CMK (cell line): ENCODE data around the gene CPNE2.

Experiments
- DNase-seq: peaks from one replicate; pipeline ENCODE4 v3.0.0-alpha.2; 2010; ENCODE audit warnings: low read depth

CPNE2 gene

DNA sequence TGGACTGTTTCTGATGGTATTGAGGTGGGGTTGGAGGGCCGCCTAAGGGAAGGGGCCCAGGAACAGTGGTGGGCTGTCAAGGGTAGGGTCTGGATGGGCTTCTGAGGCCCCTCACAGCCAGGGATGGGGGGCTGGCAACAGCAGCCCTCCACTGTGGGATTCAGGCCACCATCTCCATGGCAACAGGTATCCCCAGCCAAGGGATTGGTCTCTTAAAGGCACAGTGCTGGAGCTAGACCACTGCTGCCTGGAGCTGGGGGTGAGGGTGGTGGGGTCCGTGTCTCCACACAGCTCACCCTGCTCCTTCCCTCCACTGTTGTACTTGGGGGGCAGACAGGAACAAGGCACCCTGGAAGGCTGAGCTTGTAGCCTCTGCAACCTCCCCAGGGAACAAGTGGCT, 51.6 kb downstream of the CPNE2 start:
- no peak for DNase-seq

DNA sequence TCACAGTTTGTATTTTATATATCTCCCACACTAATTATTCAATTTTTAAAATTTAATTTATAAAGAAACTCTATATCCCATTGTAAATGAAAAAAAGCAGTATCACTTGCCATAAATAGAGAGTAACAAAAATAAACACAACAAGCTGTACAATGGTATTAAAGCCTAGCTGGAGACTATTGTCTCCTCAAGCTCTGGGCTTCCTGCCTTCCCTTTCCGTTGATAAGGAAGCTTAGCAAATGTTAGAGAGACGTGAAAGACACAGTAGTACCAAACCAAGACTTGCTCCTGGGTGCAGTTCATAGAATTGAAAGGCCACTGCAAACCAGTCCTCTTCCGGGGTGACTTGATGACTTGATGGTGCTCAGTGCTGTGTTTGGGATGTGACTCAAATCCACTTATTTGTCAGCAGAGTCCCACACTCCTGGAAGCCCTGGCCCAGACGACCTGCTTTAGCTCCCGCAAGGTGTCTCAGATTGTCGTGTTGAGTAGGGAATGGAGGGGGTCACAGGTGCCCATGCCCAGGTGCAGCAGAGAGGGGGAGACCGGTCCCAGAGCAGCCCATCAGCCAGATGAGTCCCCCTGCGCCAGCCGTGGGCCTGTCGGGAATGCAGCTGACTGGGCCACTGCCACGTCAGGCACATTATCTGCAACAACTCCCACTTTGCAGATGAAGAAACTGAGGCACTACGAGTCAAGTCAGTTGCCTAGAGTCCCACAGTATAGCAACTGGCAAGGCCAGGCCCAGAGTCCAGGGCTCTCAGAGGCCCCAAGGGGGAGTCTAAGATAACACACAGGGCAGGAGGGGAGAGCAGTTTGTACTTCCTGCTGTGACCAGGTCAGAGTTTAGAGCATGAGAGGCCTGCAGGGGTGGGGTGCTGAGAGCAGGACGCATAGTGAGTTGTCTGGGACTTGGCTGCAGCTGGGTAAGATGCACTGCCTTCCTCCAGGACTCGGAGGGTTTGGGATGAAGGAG, 53.0 kb downstream of the CPNE2 start:
- DNase-seq, result peak; percentile 58

DNA sequence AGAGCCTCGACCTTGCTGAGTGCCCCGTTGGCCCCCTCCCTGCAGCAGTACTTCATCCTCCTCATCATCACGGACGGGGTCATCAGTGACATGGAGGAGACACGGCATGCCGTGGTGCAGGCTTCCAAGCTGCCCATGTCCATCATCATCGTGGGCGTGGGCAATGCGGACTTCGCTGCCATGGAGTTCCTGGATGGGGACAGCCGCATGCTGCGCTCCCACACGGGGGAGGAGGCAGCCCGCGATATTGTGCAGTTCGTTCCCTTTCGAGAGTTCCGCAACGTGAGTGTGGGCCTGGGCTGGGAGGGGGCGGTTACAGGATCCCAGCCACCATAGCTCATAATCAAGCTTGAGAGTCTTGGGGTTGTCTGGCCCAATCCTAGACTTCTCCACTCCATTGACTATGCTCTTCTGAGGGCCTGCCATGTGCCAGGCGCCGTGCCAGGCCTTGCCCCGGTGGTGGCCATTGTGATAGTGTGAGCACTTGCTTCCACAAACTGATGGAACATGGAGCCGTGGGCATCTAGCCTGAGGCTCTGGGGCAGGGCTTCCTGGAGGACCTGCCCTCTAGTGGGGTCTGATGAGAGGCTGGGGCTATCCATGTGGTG, 53.8 kb downstream of the CPNE2 start:
- DNase-seq, result no peak

DNA sequence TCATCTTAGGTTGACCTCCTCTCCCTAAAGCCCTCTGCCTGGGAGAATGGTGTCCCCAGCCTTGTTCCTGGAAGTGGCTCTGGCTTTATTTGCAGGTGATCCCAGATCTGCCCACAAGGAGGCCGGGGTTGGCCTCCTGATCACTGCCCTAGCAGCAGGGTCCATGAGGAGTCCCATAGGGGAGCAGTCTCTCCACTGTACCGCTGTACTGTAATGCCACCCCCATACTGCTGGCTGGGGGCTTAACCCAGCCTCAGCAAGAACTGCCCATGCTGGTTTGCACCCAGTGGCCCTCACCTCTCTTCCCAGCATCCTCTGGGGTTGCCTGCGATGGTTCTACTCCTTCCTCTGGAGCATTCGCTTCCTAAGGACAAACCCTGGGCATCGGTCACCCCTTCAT, 54.4 kb downstream of the CPNE2 start:
- DNase-seq, result no peak

DNA sequence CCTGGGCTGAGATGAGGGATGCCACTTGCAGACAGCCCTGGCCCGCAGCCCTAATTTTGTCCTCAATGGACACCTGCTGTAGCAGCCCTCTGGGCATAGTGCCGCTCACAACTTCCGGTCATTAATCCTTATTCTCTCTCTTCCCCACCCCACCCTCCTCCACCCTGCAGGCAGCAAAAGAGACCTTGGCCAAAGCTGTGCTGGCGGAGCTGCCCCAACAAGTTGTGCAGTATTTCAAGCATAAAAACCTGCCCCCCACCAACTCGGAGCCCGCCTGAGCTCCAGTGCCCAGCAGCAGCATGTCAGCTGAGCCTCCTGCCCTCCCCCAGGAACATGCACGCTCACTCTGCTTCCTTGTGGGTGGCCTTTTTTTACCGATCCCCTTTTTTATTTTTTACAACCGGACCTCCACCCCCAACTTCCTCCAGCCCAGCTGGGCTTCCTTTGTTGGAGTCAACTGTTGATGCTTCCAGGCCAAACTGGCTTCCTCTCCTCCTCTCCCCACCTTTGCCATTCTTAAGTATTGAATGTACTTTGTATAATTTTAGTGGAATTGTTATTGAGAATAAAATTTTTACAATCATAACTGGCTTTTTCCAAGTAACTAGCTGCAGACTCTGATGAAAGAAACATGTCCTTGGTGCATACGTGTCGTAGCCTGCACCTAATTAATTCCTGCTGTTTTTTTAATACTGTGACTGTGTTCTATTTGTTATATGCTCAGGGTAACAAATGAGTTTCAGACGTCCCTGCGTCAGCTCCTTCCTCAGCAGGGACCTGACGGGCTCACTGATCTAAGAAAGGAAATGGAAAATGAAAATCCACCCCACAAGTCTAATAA, 55.2 kb downstream of the CPNE2 start:
- no peak for DNase-seq

DNA sequence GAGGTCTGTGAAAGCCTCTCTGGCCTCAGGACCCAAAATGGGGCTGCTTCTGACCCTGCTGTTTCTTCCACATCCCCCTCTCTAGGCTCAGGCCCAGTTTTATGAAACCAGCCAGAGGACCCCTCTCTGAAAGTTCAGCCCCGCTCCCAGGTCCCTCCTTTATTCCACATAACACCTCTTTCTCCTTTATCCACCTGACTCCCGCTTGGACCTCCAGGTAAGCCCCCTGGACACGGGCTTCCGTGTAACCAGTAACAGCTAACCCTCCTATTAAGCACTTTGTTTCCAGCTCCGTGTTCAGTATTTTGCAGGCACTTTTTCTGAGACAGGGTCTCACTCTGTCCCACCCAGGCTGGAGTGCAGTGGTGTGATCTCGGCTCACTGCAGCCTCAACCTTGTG, 56.1 kb downstream of the CPNE2 start:
- DNase-seq, result no peak

DNA sequence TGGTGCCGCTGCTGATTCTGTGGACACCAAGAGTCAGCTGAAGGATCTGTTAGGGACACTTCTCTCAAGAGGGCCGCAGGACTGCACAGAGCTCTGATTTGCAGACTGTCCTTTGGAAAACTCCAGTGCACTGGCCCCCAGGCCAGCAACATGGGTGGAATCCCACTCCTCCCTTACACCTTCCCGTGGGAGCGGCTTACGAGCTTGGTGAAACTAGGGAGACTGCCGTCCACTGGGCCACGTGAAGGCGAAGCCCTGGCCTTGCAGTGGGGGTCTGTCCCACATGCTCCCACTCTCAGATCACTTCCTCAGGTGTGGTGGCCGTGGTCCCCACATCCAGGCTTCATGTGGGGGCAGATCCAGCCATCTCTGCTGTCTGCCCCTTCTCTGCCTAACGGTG, 57.0 kb downstream of the CPNE2 start:
- DNase-seq, result no peak

DNA sequence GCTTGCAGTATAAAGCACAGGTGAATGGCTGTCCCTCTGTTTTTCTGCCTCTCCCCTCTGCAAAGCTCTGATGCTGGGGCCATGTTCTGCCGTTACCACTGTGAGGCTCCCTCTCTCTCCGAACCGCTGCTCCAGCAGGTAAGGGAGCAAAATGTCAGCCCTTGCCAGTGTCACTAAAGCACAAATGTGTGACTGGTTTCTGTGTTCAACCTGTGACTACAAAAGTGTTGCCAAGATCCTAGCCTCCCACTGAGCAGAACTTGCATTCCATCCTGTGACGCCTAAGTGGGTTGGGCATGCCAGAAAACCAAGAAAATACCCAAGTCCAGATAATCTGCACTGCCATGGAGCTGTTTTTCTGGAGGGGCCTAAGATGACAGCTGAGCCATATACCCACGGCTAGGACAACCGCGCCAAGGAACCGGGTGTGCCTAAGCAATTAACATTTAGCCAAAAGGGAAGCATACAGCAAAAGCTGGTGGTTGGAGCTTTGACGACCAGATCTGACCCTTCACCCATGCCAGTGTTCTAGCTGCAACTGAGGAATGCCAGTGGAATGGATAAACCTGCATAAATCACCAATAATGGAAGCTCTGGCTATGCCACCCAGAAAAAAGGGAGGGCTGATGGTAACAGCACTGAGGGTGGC, 58.4 kb downstream of the CPNE2 start:
- no peak for DNase-seq

DNA sequence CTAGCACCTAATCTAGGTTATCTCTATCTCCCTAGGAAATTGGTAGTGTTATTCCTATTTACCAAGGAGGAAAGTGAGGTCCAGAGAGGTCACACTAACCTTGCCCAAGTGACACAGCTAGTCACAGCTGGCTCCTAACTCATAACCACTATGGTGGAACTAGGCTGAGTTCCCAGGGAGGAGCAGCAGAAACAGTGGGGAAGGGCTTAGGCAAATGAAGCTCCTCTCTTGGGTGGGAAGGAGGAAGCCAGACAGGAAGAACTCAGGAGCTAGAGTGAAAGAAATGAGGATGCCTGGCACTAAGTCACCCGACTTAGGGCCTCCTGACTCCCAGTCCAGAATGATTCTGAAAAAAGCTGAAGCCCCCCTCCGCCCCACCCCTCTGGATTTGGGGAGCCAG, 59.0 kb downstream of the CPNE2 start:
- no peak for DNase-seq

DNA sequence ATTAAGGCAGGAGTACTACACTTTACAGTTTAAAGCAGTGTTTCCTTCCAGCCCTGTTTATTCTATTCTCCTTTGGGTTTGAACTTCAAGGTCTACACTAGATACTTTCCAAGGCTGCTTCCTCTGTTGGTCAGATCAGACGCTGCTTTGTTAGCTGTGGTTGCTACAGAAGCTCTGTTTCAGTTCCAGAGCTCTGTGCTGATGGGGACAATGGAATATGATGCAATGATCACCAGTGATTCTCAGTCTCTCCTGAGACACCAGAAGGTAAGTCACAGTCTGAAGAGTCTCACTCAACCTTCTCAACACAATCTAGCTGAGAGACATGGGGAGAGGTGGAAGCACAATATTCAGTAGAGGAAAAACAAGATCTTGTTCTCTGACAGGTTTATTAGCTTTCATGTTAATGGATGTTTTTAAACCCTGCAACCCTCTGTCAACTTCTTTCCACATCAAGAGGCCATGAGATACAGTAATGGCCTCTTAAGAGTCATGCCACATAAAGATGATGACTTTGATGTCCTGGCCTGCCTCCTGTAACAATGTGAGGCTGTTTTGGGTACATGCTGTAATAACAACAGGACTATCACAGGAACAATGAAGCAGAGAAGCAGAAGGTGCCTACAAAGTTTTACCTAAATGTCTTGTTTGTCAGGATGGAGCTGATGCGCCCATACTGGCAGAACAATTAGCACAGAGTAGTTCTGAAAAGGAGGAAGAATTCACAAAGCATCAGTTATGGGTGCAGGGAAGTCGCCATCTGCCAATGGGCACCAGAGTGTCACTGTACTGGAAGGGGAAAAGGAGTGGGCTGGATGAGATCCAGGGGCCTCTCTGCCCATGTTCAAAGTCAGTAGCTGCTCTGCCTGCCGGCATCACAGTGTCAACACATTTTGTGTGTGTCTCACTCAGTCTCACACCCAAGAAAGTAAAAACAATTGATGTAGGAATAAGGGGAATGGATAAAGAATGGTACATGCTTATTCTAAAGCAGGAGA, 60.0 kb downstream of the CPNE2 start:
- no peak for DNase-seq

DNA sequence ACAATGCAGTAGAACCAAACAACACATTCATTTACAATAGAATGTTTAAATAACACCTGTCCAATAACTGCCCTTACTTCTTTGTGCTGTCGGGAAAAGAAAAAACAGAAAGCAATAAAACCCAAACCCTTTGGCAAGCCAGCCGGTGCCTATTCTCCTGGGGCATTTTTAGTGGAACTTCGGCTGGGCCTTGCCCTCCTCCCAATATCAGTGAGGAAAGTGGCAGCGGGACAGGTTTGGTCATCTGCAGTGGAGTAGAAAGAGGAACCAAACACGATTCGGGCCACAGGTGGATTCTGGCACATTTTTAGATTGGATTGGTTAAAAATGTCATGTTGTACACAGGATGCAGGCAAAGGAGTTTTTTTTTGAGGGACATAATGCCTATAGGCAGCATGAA, 61.5 kb downstream of the CPNE2 start:
- no peak for DNase-seq

DNA sequence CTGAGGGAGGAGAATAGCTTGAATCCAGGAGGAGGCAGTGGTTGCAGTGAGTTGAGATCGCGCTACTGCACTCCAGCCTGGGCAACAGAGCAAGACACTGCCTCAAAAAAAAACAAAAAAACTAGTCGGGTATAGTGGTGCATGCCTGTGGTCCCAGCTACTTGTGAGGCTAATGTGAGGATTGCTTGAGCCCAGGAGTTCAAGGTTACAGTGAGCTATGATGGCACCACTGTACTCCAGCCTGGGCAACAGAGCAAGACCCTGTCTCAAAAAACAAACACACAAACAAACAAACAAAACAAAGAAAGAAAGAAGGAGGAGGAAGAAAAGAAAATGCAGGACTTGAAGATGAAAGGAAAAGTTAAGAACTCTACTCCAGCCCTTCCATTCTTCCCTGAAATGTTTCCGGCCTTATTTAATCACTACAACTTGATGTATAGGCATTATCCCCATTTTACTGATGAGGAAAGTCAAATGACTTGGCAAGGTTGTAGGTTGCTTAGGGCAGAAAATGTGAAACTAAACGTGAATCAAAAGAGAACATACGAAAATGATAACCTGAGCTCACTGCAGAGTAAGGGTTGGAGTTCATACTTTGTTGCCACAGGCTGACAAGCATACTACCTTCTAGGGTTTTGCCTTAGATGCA, 63.4 kb downstream of the CPNE2 start:
- no peak for DNase-seq

DNA sequence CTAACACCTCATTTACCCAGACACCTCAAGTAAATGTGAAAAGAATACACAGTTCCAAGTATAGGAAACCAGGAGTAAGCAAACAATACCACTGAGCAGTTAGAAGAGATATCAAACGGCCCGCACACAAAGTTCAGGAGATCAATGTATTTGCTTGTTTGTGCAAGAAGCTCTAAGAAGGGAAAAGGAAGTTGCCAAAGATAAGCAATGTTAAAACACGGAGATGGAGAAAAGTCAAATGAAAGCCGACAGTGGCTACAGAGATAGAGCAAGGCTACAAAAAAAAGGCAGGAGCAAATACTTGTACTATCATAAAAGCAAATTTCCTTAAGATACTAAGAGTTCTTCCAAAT, 63.9 kb downstream of the CPNE2 start:
- no peak for DNase-seq

DNA sequence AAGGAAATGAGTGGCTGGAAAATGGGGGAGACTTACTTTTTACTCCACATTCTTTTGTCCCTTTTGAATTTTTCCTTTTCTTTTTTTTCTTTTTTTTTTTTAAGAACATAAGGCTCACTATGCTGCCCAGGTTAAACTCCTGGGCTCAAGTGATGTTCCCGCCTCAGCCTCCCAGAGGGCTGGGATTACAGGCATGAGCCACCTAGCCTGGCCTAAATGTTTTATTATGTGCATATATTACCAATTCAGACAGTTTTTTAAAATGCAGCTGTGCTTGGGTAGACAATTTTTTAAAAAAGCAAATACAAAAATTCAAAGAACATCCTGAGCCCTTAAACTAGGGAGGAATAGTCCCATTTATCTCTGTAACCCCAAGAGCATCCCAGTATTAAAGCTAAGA, 65.2 kb downstream of the CPNE2 start:
- no peak for DNase-seq

DNA sequence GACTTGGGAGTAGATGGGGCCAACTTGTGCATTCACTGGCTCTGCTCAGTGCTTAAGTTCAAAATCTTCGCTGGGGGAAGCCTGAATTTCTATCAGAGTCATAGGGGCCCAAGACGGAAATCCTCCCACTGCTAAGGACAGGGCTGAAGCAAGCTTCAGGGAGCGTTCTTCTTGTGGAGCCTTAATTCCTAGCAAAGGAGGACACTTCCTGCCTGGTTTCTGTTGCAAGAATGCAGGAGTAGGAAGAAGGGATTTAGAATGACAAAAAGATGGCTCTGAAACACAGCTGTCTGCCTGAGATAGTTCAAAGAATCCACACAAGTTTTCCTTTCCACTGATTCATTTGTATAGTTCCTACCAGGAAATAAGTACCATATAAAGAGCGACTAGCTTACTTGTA, 67.1 kb downstream of the CPNE2 start:
- DNase-seq, result no peak

DNA sequence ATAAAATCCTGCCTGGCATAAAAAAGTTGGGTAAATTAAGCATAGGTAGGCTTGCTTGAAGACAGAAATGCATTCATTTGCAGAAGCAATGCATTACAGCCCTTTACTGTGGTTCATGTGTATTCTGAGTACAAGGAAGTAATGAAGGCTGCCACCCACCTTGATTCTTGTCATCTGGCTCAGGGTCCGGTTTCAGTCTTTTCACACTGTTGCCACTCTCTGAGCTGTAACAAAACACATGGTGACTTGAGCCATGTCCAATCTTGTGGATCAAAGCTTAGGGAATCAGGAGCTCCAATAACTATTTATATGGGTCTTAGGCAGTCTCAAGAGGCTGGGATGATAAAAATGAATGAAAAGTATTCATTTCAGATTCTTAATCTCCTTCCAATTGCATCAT, 71.5 kb downstream of the CPNE2 start:
- DNase-seq, result no peak

DNA sequence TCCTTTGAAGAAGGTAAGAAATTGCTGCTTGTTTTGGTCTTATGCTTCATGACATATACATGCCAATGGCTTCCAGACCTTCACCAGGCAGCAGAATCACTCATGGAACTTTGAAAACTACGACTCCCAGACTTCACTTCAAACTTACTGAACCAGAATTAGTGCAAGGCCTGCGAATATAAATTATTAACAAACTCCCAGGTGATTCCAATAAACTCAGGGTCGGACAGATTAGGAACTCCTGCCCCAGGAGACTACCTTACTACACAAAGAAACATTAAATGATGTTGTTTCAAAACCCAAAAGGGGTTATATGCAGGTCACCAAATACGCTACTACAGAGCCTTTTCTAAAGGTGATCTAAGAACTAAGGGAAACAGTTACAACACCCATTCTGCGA, 73.1 kb downstream of the CPNE2 start:
- no peak for DNase-seq

DNA sequence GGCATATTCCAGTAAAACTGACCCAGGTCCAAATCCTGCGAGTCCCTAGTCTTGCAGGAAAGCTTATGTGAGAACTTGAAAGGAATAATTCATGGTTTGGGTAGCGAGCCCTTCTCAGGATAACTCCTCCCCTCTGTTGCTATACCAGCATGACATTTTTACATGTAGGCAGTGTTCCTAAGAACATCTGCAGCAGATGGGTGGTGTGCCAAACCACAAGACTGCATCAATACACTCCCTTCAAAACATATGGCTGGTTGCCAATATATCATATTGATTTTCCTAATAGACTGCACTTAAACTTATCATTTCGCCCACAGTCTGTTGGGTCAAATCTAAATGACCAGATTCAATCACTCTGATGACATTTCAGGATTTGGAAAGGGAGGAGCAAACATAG, 73.6 kb downstream of the CPNE2 start:
- DNase-seq, result no peak

DNA sequence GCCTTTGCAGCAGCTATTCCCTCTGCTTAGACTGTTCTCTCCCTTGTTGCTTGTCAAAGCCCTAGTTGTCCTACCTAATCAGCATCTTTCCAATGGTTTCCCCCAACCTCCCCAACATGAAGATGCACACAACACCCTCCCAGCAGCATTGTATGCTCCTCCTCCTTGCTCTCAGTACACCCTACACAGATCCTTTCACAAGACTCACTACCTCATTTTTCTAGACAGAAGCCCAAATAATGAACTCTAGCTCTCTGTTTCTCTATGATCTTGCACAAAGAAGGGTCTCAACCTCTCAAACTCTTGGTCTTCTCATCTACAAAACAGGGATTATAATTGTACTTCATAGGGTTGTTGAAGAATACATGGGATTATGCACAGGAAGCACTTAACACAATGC, 74.1 kb downstream of the CPNE2 start:
- DNase-seq, result no peak

DNA sequence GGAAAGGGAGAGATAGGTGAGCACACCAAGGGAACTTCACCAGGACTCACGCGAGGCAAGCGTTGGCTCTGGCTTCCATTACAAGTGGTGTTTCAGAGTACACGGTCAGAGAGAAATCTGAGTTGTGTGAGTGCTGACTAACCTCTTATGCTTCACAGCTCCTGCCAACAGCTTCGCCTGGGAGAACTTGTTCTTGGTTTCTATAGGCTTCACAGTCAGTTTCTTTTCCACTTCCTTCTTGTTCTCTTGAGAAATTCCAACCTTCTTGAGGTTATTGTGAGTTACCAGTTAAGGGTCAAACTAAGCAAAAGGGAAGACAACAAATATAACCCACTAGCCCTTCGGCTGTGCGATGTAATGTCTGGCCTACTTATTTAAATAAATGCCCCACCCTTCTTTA, 74.6 kb downstream of the CPNE2 start:
- DNase-seq, result no peak

DNA sequence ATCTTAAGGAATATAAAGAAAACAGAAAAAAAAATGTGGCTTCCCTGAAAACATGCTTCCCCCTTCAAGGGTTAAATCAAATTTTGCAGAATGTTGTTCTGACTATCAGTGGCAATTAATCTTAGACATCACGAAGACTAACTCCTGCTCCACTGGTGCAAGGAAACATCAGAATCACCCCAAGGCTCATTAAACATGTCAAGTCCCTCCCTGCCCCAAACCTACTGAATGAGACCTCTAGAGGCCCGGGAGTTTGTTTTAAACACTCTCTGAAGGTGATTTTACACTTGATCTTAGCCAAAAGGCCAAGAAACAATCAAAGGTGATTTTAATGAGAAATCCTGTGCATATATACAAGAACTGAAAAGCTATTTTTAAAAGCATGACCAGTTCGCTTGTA, 75.2 kb downstream of the CPNE2 start:
- DNase-seq, result no peak
